Gastrocnemius medialis (tissue), 4 donors: ENCODE results near the gene ATP6V1B1. TPM values are rescaled to one million over a fixed set of nuclear protein-coding genes. Genes with fewer than 3 reads are reported as not detected.

Experiments used
- ATAC-seq, 2 donors: fragments of 150-250 bp; one replicate each; pipeline ENCODE4 v1.9.1; 2016
- DNase-seq, 2 donors: peaks; one replicate each; pipeline ENCODE4 v3.0.0-alpha.2; 2019
- H3K27ac ChIP-seq, 4 donors: fragments of 200-600 bp; sonication (generic); 1 replicate in 1 of 4; 2 replicates in 3 of 4; pipeline ENCODE4 v1.5.1; 2016 to 2018; ENCODE audit warnings: mild to moderate bottlenecking in 2 of 4, moderate library complexity in 1 of 4
- H3K27me3 ChIP-seq, 3 donors: fragments of 200-600 bp; sonication (generic) in 2 of 3; 1 replicate in 1 of 3; 2 replicates in 2 of 3; pipeline versions ENCODE4 v1.5.1 to v1.6.0; 2016 to 2019; ENCODE audit warnings: mild to moderate bottlenecking in 1 of 3, moderate library complexity in 1 of 3
- H3K36me3 ChIP-seq, 2 donors: fragments of 200-600 bp; sonication (generic) in 1 of 2; one replicate each; pipeline ENCODE4 v1.5.1; 2017 to 2018
- H3K4me1 ChIP-seq, 2 donors: fragments of 200-600 bp; sonication (generic) in 1 of 2; one replicate each; pipeline ENCODE4 v1.5.1; 2016 to 2017; ENCODE audit warnings: mild to moderate bottlenecking in 2 of 2
- H3K4me3 ChIP-seq, 4 donors: fragments of 200-600 bp; sonication (generic) in 3 of 4; 1 replicate in 1 of 4; 2 replicates in 3 of 4; pipeline ENCODE4 v1.5.1; 2016 to 2019; ENCODE audit warnings: mild to moderate bottlenecking in 2 of 4
- H3K9me3 ChIP-seq, 3 donors: fragments of 200-600 bp; sonication (generic) in 2 of 3; 1 replicate in 1 of 3; 2 replicates in 2 of 3; pipeline ENCODE4 v1.5.1; 2016 to 2019
- POLR2A ChIP-seq, 2 donors: fragments of 450-650 bp; IDR thresholded peaks; one replicate each; pipeline ENCODE4 v1.6.1; 2017; ENCODE audit warnings: antibody characterized with exemption in 2 of 2, mild to moderate bottlenecking in 2 of 2, moderate library complexity in 2 of 2
- in situ Hi-C, 4 donors: fragments of 200-750 bp; cut with MboI; loops; one replicate each; pipeline versions ENCODE4 v1.15.0 to v1.8.0; 2017; ENCODE audit warnings: low sequenced_read_pairs in 4 of 4
- intact Hi-C: fragments of 100-400 bp; cut with DNase I; formaldehyde crosslinking; loops from one replicate; pipeline ENCODE4 v1.15.1; 2023; ENCODE audit warnings: low total_unique reads
- total RNA-seq, 4 donors: library from RNA; depleted of rRNA; stranded (reverse); fragments of >200 nt; gene quantifications; one replicate each; pipeline versions ENCODE4 v1.1.0 to v1.2.3, GENCODE V29; 2016
- TF ChIP-seq, protein P1 (sequence below), 5 experiments: fragments of 450-650 bp in 3 of 5; fragments of 200-600 bp in 2 of 5; sonication (generic) in 2 of 5; IDR thresholded peaks in 4 of 5; conservative IDR thresholded peaks in 1 of 5; 1 replicate in 4 of 5; 2 replicates in 1 of 5; pipeline ENCODE4 v1.5.1; 2016 to 2019; ENCODE audit warnings: antibody characterized with exemption in 5 of 5, mild to moderate bottlenecking in 3 of 5, moderate library complexity in 3 of 5

Gene ATP6V1B1
- total RNA-seq, 4 donors from 2014 or later, result 2.3 TPM; not detected in 3

DNA sequence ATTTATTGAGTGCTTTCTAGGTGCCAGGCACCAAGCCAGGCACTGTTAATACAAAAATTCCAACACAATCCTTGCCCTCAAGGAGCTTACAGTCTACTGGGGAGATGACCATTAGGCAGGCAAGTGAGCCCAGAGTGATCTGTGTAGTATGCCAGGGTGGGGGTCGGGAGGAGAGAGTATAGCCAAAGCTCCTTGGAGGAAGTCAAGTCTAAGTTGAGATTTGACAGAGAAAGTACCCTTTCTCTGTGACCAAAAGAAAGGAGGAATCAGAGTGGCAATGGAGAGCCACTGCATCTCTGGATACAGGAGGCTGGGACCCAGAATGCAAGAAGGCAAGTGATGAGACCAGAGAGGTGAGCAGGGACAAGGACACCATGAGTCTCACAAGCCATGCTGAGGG lies 50.3 kb downstream of the ATP6V1B1 start:
- no peak for DNase-seq
- in situ Hi-C loops, result no loop called here
- Histone ChIP-seq H3K36me3 (peaks cover 0 to 49% of the 10 kb centered on the region in 2 donors), H3K9me3 (no peaks in the 10 kb centered on the region), H3K27ac (no peak overlapping the region), H3K4me3 (no peak overlapping the region), H3K27me3 (no peaks in the 10 kb centered on the region), H3K4me1 (no peaks in the 10 kb centered on the region)
- no peak for ATAC-seq
- no peak for TF ChIP-seq POLR2A (IDR thresholded peaks at IDR 0.05)
- TF ChIP-seq, protein P1, sequence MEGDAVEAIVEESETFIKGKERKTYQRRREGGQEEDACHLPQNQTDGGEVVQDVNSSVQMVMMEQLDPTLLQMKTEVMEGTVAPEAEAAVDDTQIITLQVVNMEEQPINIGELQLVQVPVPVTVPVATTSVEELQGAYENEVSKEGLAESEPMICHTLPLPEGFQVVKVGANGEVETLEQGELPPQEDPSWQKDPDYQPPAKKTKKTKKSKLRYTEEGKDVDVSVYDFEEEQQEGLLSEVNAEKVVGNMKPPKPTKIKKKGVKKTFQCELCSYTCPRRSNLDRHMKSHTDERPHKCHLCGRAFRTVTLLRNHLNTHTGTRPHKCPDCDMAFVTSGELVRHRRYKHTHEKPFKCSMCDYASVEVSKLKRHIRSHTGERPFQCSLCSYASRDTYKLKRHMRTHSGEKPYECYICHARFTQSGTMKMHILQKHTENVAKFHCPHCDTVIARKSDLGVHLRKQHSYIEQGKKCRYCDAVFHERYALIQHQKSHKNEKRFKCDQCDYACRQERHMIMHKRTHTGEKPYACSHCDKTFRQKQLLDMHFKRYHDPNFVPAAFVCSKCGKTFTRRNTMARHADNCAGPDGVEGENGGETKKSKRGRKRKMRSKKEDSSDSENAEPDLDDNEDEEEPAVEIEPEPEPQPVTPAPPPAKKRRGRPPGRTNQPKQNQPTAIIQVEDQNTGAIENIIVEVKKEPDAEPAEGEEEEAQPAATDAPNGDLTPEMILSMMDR (IDR thresholded peaks at IDR 0.05 in 4 of 5, conservative IDR thresholded peaks at IDR 0.05 in 1 of 5), result no peak
- intact Hi-C loops, result no loop called here

GRCh38 chr2:70986499-70987189 lies 50.9 kb downstream of the ATP6V1B1 start:
- Histone ChIP-seq H3K4me1 (no peaks in the 10 kb centered on the region), H3K27me3 (no peaks in the 10 kb centered on the region), H3K9me3 (no peaks in the 10 kb centered on the region), H3K36me3 (peaks cover 0 to 55% of the 10 kb centered on the region in 2 donors), H3K27ac (no peak overlapping the region), H3K4me3 (no peak overlapping the region)
- no peak for DNase-seq
- no peak for ATAC-seq
- in situ Hi-C loops (no loop called here), intact Hi-C loops (no loop called here)
- no peak for TF ChIP-seq POLR2A (IDR thresholded peaks at IDR 0.05)
- TF ChIP-seq, protein P1 (IDR thresholded peaks at IDR 0.05 in 4 of 5, conservative IDR thresholded peaks at IDR 0.05 in 1 of 5), result no peak

GRCh38 chr2:70987386-70987785 lies 51.7 kb downstream of the ATP6V1B1 start:
- Histone ChIP-seq H3K4me1 (no peaks in the 10 kb centered on the region), H3K4me3 (no peak overlapping the region), H3K36me3 (peaks cover 0 to 61% of the 10 kb centered on the region in 2 donors), H3K9me3 (no peaks in the 10 kb centered on the region), H3K27ac (no peak overlapping the region), H3K27me3 (no peaks in the 10 kb centered on the region)
- ATAC-seq, result no peak
- TF ChIP-seq, protein P1 (IDR thresholded peaks at IDR 0.05 in 4 of 5, conservative IDR thresholded peaks at IDR 0.05 in 1 of 5), result no peak
- no peak for TF ChIP-seq POLR2A (IDR thresholded peaks at IDR 0.05)
- no peak for DNase-seq
- intact Hi-C loops (no loop called here), in situ Hi-C loops (no loop called here)

DNA sequence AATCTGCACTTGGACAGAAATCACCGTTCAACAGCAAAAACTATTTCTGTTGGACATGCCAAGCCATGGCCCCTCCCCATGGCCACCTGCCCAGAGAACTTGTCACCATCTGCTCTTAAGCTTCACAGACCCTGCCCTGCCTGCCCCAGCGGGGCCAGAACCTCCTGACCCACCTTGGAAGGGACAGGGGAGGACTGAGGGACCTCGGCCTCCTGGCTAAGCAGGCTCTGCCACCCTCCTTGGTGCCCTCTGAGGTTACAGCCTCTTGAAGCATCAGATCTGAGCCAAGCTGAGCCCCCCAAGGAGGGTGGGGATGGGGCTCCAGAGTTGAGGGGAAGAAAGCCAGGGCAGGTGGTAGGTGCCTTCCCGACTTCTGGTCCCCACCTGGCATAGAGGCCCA lies 52.5 kb downstream of the ATP6V1B1 start:
- intact Hi-C loops, result no loop called here
- no peak for DNase-seq
- no peak overlapping the region for H3K4me3 ChIP-seq
- in situ Hi-C loops, result no loop called here
- H3K27me3 ChIP-seq, result no peaks in the 10 kb centered on the region
- peaks cover 0 to 61% of the 10 kb centered on the region in 2 donors for H3K36me3 ChIP-seq
- TF ChIP-seq, protein P1 (IDR thresholded peaks at IDR 0.05 in 4 of 5, conservative IDR thresholded peaks at IDR 0.05 in 1 of 5), result no peak
- no peak overlapping the region for H3K27ac ChIP-seq
- H3K9me3 ChIP-seq, result no peaks in the 10 kb centered on the region
- peaks cover 1 to 5% of the 10 kb centered on the region in 2 donors for H3K4me1 ChIP-seq
- ATAC-seq, result no peak
